HG03135 (cell line): ENCODE results near the gene ZBTB47.

ENCODE experiments used
- ATAC-seq: cut with Tn5 transposase; IDR thresholded peaks from one replicate; pipeline ENCODE4 v1.9.1; 2021; ENCODE audit warnings: mild to moderate bottlenecking, moderate library complexity; ENCODE audit not compliant: unreplicated experiment

ZBTB47 gene

DNA sequence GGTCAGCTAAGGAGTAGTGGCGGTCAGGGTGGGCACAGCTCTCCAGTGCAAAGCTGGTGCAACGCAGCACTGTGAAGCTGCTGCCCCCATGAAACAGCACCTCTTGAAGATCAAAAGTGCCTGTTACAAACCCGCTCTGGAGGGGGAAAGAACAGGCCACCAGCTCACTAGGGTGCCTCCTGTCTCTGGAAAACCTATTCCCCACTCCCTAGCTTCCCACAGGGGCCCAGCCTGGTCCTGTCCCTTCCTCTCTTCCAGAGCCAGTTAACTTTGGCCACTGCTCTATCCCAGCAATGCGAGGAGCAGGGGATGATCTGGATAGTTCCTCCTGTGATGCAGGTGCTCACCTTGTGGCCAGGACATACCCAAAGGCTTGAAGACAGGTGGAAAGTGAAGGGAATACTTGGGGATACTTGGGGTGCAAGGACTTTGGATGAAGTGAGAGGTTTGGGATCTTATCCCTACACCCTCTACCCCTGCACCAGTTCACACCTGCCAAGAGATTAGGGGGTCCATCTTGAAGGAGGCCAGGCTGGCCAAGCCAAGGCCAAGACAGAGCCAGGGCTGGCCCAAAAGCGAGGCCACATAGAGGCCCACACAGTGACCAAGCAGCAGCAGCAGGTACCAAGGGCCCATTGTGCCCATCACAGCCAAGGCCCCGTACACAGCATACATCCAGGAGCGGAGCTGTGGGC is 44.9 kb downstream of the ZBTB47 start:
- no peak for ATAC-seq

GRCh38 chr3:42698911-42699230 is 45.4 kb downstream of the ZBTB47 start:
- no peak for ATAC-seq

DNA sequence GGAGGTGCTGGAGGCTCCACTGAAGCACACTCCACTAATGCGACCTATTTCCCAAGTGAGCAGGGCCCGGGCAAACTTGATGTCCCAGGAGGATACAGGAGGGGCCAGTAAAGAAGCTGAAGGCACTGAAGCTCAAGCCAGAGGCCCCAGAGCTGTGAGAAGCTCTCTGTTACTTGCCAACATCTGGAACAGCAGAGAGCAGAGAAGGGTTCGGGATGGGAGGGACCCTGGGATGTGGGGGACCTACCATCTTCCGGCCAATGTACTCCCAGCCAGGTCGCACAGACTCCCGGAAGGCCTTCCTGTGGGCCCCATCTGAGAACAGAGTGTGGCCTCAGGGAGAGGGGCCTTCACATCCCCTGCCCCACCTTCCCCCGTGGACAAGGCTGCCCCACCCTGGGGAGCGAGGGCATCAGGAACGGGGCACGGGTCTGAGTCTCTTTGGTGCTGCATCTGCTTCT is 46.0 kb downstream of the ZBTB47 start:
- no peak for ATAC-seq

DNA sequence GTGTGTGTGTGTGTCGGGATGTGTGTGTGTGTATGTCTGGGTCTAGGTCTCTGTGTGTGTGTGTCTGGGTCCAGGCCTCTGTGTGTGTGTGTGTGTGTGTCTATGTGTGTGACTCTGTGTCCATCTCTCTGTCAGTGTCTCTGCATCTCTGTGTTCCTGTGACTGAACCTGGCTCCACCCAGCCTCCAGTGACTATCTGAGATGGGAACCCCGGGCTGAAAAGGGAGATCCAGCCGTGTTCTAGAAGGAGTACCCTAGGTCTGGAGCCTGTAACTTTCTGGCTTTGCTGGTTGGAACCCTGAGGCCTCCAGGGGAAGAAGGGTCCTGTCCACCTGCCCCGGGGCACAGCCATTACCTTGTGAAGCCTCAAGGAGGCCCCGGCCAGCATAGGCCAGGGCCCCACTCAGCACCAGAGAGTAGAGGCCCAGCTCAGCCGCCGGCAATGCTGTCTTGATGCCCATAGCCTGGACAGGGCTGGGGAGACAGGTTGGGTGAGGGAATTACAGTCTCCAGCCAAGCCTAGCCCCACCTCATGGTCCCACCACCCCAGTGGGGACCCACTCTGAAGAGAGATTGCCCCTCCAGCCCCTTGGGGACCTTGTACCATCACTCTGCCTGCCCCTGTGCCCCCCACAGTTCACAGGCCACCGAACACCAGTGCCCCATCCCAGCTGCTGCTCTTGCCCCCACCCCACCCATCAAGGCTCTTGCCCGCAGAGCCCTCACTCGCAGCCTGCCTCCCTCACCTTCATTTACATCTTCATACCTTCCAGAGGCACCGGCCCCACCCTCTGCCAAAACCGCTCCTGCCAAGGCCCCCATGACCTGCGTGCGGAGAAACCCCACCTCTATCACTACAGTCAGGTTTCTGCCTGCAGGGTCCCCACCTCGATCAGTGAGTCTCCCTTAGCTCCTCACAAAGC is 47.1 kb downstream of the ZBTB47 start:
- ATAC-seq, result no peak

GRCh38 chr3:42701371-42702065 is 48.0 kb downstream of the ZBTB47 start:
- no peak for ATAC-seq

- ATAC-seq, result no peak
Observed at GRCh38 chr3:42702066-42702951, 48.8 kb downstream of the ZBTB47 start, which contains the start of gene HHATL. Gene HHATL (minus strand): TSS chr3:42702798. CDS start chr3:42700826, 1,972 bp downstream.

DNA sequence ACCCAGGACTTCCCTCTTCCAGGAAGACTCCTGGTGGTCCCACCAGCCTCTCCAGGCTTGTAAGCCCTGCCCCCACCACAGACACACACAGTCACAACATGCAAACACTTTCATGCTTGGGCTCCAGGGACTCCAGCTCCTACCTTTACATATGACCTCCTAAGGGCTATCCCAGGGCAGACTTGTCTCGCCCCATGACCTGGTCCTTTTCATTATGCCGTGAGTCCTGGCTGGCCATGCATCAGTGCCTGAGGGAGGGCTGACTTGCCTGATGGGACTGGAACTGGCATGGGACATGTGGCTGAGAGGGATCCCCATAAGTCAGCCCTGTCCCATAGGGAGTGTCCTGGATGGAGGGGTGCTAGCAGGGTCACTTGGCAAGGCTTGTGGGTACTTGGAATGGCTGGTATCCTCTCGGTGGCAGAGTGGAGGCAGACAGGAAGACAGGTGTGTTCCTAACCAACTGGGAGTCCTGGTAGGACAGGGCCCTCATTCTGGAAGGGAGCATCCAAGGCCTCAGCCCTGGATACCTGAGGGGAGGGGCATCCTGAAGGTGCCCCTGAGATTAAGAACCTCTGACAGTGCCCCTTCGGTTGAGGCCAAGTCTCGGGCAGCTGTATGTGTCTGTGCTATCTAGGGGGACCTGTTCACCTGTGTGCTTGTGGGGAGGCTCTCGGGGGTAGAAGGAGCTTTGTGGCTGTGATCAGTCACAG is 49.6 kb downstream of the ZBTB47 start:
- ATAC-seq, result no peak

GRCh38 chr3:42703695-42704025 is 50.2 kb downstream of the ZBTB47 start:
- no peak for ATAC-seq

GRCh38 chr3:42704136-42704841 is 50.8 kb downstream of the ZBTB47 start:
- ATAC-seq, result no peak

DNA sequence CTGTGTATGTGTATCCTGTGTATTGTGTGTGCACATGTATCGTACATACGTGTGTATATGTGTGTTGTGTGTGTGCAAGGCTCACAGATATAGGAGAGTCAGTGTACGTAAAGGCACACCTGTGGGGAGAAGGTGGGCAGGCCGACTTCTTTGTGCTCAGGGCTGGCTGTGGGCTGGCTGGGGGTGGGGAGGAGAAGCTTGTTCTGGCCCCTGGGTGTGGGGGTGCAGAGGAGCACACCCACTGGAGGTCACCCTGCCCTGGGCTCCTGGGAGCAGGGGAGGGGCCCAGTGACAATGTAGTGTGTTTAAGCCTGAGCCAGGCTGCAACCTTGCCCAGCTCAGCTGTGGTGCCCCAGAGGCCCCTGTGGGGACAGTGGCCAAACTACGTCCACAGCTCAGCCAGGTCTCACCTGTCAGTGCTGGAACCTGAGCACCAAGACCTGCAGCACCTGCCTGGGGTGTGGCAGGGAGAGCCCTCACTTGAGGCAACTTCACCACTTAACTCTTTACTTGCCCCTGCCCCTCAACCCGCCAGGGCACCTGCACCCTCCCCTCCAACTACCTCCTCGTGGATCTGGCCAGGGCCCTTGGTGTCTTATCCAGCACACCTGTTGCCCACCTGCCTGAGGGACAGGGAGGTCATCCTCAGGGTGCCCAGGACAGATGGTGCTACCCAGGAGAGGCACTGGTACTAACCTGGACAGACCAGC is 51.7 kb downstream of the ZBTB47 start:
- ATAC-seq, result no peak

DNA sequence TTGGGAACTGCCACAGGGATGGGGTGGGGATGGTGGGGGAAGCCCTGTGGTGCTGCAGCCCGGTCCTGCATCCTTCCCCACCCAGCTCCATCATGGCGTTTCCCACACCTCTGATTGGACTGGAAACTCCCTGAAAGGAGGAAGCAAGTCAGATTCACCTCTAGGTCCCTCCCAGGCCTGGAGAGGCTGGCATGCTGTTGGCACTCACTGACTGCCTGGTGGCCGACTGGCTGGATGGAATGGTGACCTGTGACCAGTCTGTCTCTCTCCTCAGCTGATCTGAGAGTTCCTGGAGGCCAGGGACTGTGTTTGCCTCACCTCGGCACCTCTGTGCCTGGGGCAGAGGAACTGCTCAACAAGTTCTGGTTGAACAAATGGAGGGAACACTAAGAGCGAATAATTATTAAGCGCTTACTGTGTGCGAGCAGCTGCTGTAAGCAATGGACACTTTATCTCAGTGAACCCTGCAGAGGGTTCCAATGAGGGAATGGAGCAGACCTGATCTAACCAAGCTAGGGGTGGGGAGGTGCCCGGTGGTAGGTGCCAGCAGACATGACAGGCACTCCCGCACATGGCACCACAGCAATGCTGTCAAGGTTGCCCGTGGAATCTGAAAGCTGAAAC is 52.6 kb downstream of the ZBTB47 start:
- no peak for ATAC-seq

DNA sequence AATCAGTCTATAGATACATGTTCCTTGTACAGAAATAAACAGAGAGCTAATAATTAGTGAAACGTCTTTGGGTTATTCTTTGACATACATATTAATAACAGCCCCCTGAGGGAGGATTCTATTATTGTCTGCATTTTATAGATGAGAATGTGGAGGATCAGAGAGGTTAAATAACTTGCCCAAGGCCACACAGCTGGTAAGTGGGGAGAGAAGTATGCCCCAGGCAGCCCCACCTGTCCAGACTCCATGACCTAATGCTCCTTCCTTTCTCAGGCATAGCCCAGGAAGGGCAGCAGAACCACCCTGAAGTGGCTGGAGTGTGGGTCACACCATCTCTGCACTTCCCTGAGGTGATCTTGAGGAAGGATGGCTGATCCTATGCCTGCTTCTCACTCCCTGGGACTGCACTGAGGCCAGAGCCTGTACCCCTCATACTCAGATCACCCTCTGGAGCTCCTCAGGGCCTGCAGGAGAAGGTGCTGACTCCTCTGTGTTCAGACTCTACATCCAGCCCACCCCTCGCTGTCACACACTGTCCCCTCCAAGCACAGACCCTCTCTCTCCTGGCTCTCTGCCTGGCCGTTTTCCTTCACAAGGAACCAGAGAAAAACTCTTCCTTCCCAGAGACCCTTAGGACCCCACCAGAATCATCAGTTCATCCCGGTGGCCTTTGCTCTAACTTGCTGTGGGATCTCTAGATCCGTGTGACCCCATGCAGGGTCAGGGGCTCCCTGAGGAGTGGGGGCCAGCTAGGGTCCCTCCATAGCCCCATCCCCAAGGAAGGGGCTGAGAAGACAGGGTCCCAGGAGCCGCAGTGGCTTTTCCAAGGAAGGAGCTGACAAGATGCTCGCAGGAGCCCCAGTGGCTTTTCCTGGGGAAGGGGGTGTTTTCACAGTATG is 53.5 kb downstream of the ZBTB47 start:
- no peak for ATAC-seq

GRCh38 chr3:42707620-42708355 is 54.3 kb downstream of the ZBTB47 start:
- ATAC-seq, result no peak

DNA sequence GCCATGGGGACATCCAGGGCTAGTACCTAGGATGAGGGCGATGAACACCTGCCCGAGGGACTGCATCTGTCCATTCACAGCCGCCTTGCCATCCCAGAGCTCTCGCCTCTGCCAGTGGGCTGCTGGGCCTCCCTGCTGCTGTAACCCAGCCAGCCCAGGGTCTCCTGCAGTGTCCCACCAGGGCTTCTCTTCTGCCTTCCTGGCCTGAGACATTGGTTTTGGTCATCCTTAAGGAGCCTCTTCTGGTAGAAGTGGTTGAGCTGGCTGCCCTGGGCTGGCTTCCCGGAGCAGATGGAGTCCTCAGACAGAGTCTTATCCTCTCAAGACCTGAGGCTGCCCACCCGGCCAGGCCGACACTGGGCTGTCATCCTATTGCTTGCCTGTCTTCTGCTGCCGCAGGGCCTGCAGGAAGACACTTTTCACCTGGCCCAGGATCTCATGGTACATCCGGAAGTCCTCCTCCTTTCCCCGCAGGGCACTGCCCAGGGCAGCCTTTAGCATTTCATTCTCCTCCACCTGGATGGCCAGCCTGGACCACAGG is 55.2 kb downstream of the ZBTB47 start:
- ATAC-seq, result no peak

GRCh38 chr3:42709621-42710020 is 56.1 kb downstream of the ZBTB47 start:
- no peak for ATAC-seq

DNA sequence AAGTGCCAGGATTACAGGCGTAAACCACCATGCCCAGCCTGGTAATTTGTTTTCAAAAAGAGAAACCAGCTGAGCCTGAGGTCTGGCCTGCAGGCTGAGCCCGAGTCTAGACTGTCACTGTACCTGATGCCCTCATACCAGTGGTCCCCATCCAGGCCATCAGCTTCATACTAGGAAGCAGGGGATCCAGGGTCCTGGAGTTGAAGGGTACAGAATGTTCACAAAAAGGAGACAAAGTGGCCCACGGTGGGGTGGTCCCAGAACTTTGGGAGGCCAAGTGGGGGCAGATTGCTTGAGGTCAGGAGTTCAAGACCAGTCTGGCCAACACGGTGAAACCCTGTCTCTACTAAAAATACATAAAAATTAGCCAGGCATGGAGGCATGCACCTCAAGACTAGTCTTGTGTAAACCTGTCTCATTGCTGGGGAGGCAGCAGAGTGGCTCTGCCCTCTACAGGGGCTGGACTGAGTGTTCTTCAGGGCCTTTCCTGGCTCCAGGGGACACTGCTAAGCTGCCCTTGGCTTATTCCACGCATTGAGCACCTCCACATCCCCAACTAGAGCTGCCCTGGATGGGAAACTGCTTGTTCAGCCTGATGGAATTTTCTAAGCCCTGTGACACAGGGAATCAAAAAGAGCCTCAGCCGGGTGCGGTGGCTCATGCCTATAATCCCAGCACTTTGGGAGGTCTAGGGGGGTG is 57.0 kb downstream of the ZBTB47 start:
- no peak for ATAC-seq
